K562 (cell line): Measurements from ENCODE around the gene VAMP8. TPM values are rescaled to one million over a fixed set of nuclear protein-coding genes. Genes with fewer than 3 reads are reported as not detected.
A peak's percentile ranks its signal among the peaks of the same experiment; 100 is the strongest.

Experiments
- ATAC-seq: fragments of 200-7000 bp; cut with Tn5 transposase; 3 replicates; pipeline ENCODE4 v1.9.1; 2020; ENCODE audit warnings: moderate library complexity
- BruUV-seq: library from RNA; stranded (reverse); fragments of 400-500 nt; replicated peaks from 2 replicates; lab custom pipeline; 2021; lab: Mats Ljungman, UMichigan
- CTCF ChIA-PET: fragments of 300-600 bp; formaldehyde crosslinking; extraction: SDS; loops from one replicate; lab custom pipeline; 2021; ENCODE audit warnings: low intra/inter-chr PET ratio; lab: Yijun Ruan, JAX
- POLR2A ChIA-PET: fragments of 300-600, 350-650 bp; sonication (Branson Sonifier 250); formaldehyde crosslinking; extraction: SDS; loops from one replicate; lab custom pipeline; 2021; ENCODE audit warnings: antibody characterized with exemption, inconsistent platforms; lab: Yijun Ruan, JAX
- DNase-seq, 4 experiments: peaks; one replicate each; pipeline versions ENCODE4 v3.0.0 to v3.0.0-alpha.2; 2011 to 2018; ENCODE audit warnings: low spot score in 3 of 4, mixed read lengths in 3 of 4; ENCODE audit errors: extremely low read depth in 1 of 4
- FAIRE-seq: peaks from 2 replicates; lab custom pipeline; 2011; peaks lifted over from hg19 to GRCh38; lab: Jason Lieb, UNC
- H2AFZ ChIP-seq: 2 replicates; pipeline ENCODE4 v1.6.0; 2011; ENCODE audit warnings: low read depth, low read length, control low read depth, inconsistent platforms
- H3K27ac ChIP-seq: fragments of 200-600 bp; 3 replicates; pipeline ENCODE4 v1.8.0; 2011; ENCODE audit warnings: low read depth, mild to moderate bottlenecking, control low read depth, inconsistent platforms, low read length, moderate library complexity, mixed read lengths; ENCODE audit errors: extremely low read depth
- H3K27me3 ChIP-seq, 2 experiments: fragments of 300-600 bp in 1 of 2; 2 replicates in 1 of 2; 3 replicates in 1 of 2; pipeline versions ENCODE4 v1.6.0 to v1.8.0; 2011; ENCODE audit warnings: inconsistent platforms in 2 of 2, low read length in 2 of 2, mild to moderate bottlenecking in 1 of 2, mixed read lengths in 1 of 2, moderate library complexity in 1 of 2; ENCODE audit not compliant: control insufficient read depth in 2 of 2, insufficient read depth in 2 of 2
- H3K36me3 ChIP-seq: fragments of 300-600 bp; 3 replicates; pipeline ENCODE4 v1.8.0; 2011; ENCODE audit warnings: mild to moderate bottlenecking, low read length, inconsistent platforms; ENCODE audit not compliant: control insufficient read depth, insufficient read depth
- H3K4me1 ChIP-seq, 2 experiments: fragments of 200-600 bp in 1 of 2; replicated peaks in 1 of 2; 2 replicates in 1 of 2; 3 replicates in 1 of 2; pipeline versions ENCODE4 v1.5.1 to v1.8.0; 2011; ENCODE audit warnings: inconsistent platforms in 2 of 2, low read length in 2 of 2, mild to moderate bottlenecking in 1 of 2, mixed read lengths in 1 of 2, moderate library complexity in 1 of 2; ENCODE audit not compliant: control insufficient read depth in 2 of 2, insufficient read depth in 2 of 2
- H3K4me2 ChIP-seq: 2 replicates; pipeline ENCODE4 v1.6.1; 2011; ENCODE audit warnings: low read length, control low read depth, inconsistent platforms, mixed read lengths; ENCODE audit not compliant: insufficient read depth
- H3K4me3 ChIP-seq: fragments of 200-600 bp; sonication (generic), shearing (Covaris generic); 2 replicates; pipeline ENCODE4 v1.5.1; 2016; ENCODE audit warnings: control low read depth, inconsistent platforms
- H3K79me2 ChIP-seq: fragments of 200-600 bp; 3 replicates; pipeline ENCODE4 v1.8.0; 2011; ENCODE audit warnings: low read length, inconsistent platforms; ENCODE audit not compliant: control insufficient read depth, insufficient read depth
- H3K9ac ChIP-seq, 2 experiments: 2 replicates each; pipeline versions ENCODE4 v1.6.0 to v1.6.1; 2011; ENCODE audit warnings: low read depth in 2 of 2, low read length in 2 of 2, control low read depth in 1 of 2, inconsistent platforms in 1 of 2, mild to moderate bottlenecking in 1 of 2, mixed read lengths in 1 of 2; ENCODE audit not compliant: insufficient read depth in 1 of 2
- H3K9me1 ChIP-seq: one replicate; pipeline ENCODE4 v1.6.0; 2011; ENCODE audit warnings: inconsistent platforms, mild to moderate bottlenecking, low read length, moderate library complexity; ENCODE audit not compliant: control insufficient read depth, insufficient read depth
- H3K9me3 ChIP-seq: replicated peaks from 2 replicates; pipeline ENCODE4 v1.5.1; 2011; ENCODE audit warnings: low read depth, low read length, inconsistent platforms; ENCODE audit not compliant: control insufficient read depth, insufficient read depth
- H4K20me1 ChIP-seq: replicated peaks from 2 replicates; pipeline ENCODE4 v1.6.1; 2011; ENCODE audit warnings: low read length, inconsistent platforms, mixed read lengths; ENCODE audit not compliant: control insufficient read depth, insufficient read depth
- BRD4 ChIP-seq: fragments of 200-600 bp; sonication (generic); IDR thresholded peaks from 2 replicates; pipeline ENCODE4 v1.6.1; 2017; ENCODE audit warnings: inconsistent platforms
- CBX3 ChIP-seq, 2 experiments: IDR thresholded peaks; 1 replicate in 1 of 2; 2 replicates in 1 of 2; pipeline ENCODE4 v1.6.1; 2012; ENCODE audit warnings: inconsistent platforms in 2 of 2, low read length in 2 of 2, borderline replicate concordance in 1 of 2, control low read depth in 1 of 2
- DMBX1 ChIP-seq: fragments of 250-450 bp; sonication (Bioruptor Pico); IDR thresholded peaks from 2 replicates; pipeline ENCODE4 v1.8.0; 2022; ENCODE audit warnings: inconsistent platforms, mild to moderate bottlenecking, moderate library complexity, borderline replicate concordance
- EP300 ChIP-seq: IDR thresholded peaks from 2 replicates; pipeline ENCODE4 v1.6.1; 2012; ENCODE audit warnings: low read length, improper control_type of control experiment
- ETV6 ChIP-seq, 3 experiments: fragments of 150-350 bp in 1 of 3; sonication (generic) in 1 of 3; formaldehyde crosslinking in 1 of 3; IDR thresholded peaks; 2 replicates each; pipeline versions ENCODE4 v1.6.1 to v1.8.0; 2014 to 2022; ENCODE audit warnings: borderline replicate concordance in 2 of 3, low read depth in 2 of 3, antibody characterized with exemption in 1 of 3, low read length in 1 of 3, mild to moderate bottlenecking in 1 of 3, missing genetic modification reagents in 1 of 3
- EWSR1 ChIP-seq: fragments of 450-650 bp; IDR thresholded peaks from 2 replicates; pipeline ENCODE4 v1.6.1; 2018; ENCODE audit warnings: borderline replicate concordance, mild to moderate bottlenecking, low read depth, moderate library complexity; ENCODE audit not compliant: partially characterized antibody
- MCM5 ChIP-seq: fragments of 450-650 bp; IDR thresholded peaks from 2 replicates; pipeline ENCODE4 v1.6.1; 2016; ENCODE audit warnings: low read depth
- RB1 ChIP-seq: fragments of 450-650 bp; IDR thresholded peaks from 2 replicates; pipeline ENCODE4 v1.6.1; 2017; ENCODE audit warnings: low read depth, mild to moderate bottlenecking
- TAF1 ChIP-seq: IDR thresholded peaks from 2 replicates; pipeline ENCODE4 v1.6.1; 2011; ENCODE audit warnings: mild to moderate bottlenecking, low read length, moderate library complexity; ENCODE audit not compliant: insufficient read depth, control insufficient read depth, severe bottlenecking; ENCODE audit errors: extremely low read depth
- ZBED1 ChIP-seq: IDR thresholded peaks from 2 replicates; pipeline ENCODE4 v1.6.1; 2014
- ZNF184 ChIP-seq: sonication (generic); formaldehyde crosslinking; IDR thresholded peaks from 2 replicates; pipeline ENCODE4 v1.5.0; 2020; ENCODE audit warnings: missing genetic modification reagents
- ZNF311 ChIP-seq: fragments of 250-450 bp; sonication (Bioruptor Pico); IDR thresholded peaks from 2 replicates; pipeline ENCODE4 v1.4.0; 2020; ENCODE audit warnings: mild to moderate bottlenecking, moderate library complexity
- ZNF740 ChIP-seq, 3 experiments: fragments of 200-800 bp in 1 of 3; sonication (Bioruptor generic) in 1 of 3; sonication (generic) in 1 of 3; formaldehyde crosslinking in 1 of 3; IDR thresholded peaks; 2 replicates each; pipeline versions ENCODE4 v1.6.1 to v1.8.0; 2016 to 2022; ENCODE audit warnings: mild to moderate bottlenecking in 2 of 3, missing compliant biosample characterization in 2 of 3, missing genetic modification characterization in 2 of 3, missing genetic modification reagents in 1 of 3
- ZNF766 ChIP-seq: fragments of 200-800 bp; sonication (Bioruptor generic); conservative IDR thresholded peaks from 2 replicates; pipeline ENCODE4 v1.6.1; 2016; ENCODE audit warnings: missing genetic modification characterization, missing compliant biosample characterization
- WGBS: fragments of 100-300 bp; shearing (Covaris generic); methylation state at CpG from one replicate; pipeline ENCODE4 v1.1.6; 2016; ENCODE audit warnings: low coverage, mixed read lengths; ENCODE audit not compliant: insufficient coverage; ENCODE audit errors: missing lambda C conversion rate; 5-methylcytosine and 5-hydroxymethylcytosine counted together
- in situ Hi-C: fragments of 300-500 bp; cut with MboI; formaldehyde crosslinking; loops from 4 replicates; pipeline ENCODE4 v1.15.0; 2018; ENCODE audit warnings: inconsistent platforms, mixed read lengths
- intact Hi-C: fragments of 100-400 bp; cut with micrococcal nuclease; formaldehyde crosslinking; loops from 2 replicates; pipeline ENCODE4 v1.14.2; 2022
- polyA plus RNA-seq, 8 experiments: library from polyadenylated mRNA; depleted of rRNA in 4 of 8; stranded (reverse) in 5 of 8; unstranded in 3 of 8; fragments of >200 nt; fragmentation: Nextera tagmentation in 2 of 8; fragmentation: Illumina TruSeq in 1 of 8; extraction: Ambion mirVana in 2 of 8; extraction: Trizol in 1 of 8; gene quantifications; 2 replicates each; pipeline versions ENCODE4 v1.2.1 to v1.2.3, GENCODE V29; 2011 to 2014; ENCODE audit warnings: inconsistent platforms in 1 of 8, missing spikeins in 1 of 8
- total RNA-seq, 7 experiments: library from RNA; depleted of rRNA in 6 of 7; stranded (reverse); fragments of >200 nt in 6 of 7; fragmentation: Illumina TruSeq in 2 of 7; extraction: Trizol in 2 of 7; gene quantifications; 2 replicates each; pipeline versions ENCODE4 v1.2.1 to v1.2.3, GENCODE V29; 2011 to 2021; ENCODE audit warnings: low replicate concordance in 1 of 7
- TF ChIP-seq, protein P1 (sequence below): fragments of 150-350 bp; conservative IDR thresholded peaks from 2 replicates; pipeline ENCODE4 v1.6.1; 2014; ENCODE audit warnings: low read length

VAMP8 gene
- total and polyA plus RNA-seq, 9 of the 15 experiments (the other 6 are each of a cell fraction or from before 2014, with no cell fraction given): 107 to 571 (median 248) TPM

DNA sequence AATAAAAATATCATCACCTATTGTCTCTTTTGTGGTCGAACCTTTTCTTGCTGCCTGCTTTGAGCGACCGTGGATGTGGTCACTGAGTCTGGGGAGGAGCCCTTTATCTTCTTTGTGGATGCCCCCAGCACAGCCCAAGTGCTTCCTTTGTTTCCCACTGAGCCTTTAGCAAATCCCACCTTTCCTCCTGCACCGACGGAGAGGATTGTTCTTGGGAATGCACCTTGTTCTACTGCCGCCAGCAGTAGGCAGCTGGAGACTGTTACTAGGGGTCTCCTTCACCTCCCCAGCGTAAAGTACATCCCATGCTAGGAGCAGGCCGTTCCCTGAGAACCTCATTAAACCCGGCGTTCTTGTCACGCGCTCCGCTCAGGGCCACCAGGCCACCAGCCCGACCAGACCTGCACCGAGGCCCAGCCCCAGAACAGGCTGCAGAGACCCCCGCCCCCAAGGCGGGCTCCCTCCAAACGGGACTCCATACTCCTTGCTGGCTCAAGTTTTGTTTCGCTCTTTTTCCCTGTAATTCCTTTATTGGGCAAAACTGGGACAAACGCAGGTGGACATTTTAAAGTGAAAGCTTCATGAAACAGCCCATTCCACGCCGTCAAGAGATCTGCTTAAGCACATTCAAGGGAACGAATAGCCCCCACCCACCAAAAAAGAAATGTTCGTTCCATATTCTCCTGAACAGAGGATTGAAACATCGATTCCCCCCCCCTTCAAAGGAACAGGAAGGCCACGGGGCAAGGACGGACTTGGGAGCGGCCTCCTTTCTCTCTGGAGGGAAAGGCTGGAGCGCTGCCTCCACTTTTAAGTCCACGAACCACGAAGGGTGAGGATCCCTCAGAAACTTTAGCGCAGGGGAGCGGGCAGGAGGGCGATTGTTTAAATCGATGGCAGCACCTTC, 39.5 kb upstream of the VAMP8 start:
- TSS peak; percentile 70 for BruUV-seq
- FAIRE-seq (no peak), DNase-seq (peak; percentile 32 to 70 (median 48)), ATAC-seq (peak; percentile 48)
- Histone ChIP-seq H3K9ac (peak overlapping the region; percentile 100), H3K4me3 (peak overlapping the region; percentile 68), H3K9me1 (peaks cover 3% of the 10 kb centered on the region), H3K4me2 (peak overlapping the region; percentile 98), H3K27ac (peak overlapping the region; percentile 100), H2AFZ (peak overlapping the region; percentile 96), H3K27me3 (no peaks in the 10 kb centered on the region), H3K36me3 (peaks cover 34% of the 10 kb centered on the region), H3K9me3 (no peaks in the 10 kb centered on the region), H4K20me1 (peaks cover 34% of the 10 kb centered on the region), H3K79me2 (peaks cover 63% of the 10 kb centered on the region), H3K4me1 (peaks cover 9 to 23% of the 10 kb centered on the region in 2 experiments)
- in situ Hi-C loops: no loop called here
- CTCF ChIA-PET: interaction anchor here (1.8 kb wide), 1 partner anchor 118 kb away, joined by 5 read pairs; no protein-coding TSS in a partner anchor
- intact Hi-C loops: loop anchor here (2.0 to 5.0 kb wide), 2 partner anchors 69 to 101 kb away; no protein-coding TSS in a partner anchor
- WGBS: 3% methylated on average over 35 of the region's 35 CpGs
- POLR2A ChIA-PET: interaction anchor here (0.8 to 24.3 kb wide), 25 partner anchors 9 to 631 kb away, joined by 3 to 1576 read pairs (median 14); partner anchors contain the start of genes C2orf68, CAPG, ELMOD3 and GGCX
- 0 out of 2 replicates have a peak, but pooled peaks have one; percentile 15 for TF ChIP-seq EP300
- TF ChIP-seq, protein P1, sequence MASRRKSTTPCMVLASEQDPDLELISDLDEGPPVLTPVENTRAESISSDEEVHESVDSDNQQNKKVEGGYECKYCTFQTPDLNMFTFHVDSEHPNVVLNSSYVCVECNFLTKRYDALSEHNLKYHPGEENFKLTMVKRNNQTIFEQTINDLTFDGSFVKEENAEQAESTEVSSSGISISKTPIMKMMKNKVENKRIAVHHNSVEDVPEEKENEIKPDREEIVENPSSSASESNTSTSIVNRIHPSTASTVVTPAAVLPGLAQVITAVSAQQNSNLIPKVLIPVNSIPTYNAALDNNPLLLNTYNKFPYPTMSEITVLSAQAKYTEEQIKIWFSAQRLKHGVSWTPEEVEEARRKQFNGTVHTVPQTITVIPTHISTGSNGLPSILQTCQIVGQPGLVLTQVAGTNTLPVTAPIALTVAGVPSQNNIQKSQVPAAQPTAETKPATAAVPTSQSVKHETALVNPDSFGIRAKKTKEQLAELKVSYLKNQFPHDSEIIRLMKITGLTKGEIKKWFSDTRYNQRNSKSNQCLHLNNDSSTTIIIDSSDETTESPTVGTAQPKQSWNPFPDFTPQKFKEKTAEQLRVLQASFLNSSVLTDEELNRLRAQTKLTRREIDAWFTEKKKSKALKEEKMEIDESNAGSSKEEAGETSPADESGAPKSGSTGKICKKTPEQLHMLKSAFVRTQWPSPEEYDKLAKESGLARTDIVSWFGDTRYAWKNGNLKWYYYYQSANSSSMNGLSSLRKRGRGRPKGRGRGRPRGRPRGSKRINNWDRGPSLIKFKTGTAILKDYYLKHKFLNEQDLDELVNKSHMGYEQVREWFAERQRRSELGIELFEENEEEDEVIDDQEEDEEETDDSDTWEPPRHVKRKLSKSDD: no peak
- 0 out of 2 replicates have a peak, but pooled peaks have one; percentile 13 for TF ChIP-seq ZBED1
- TF ChIP-seq ZNF766 (CRISPR knock-in tag): peak; percentile 3; the same call in 1 of the 2 replicates
- peak; percentile 19; the same call in 1 of the 2 replicates for TF ChIP-seq RB1
- TF ChIP-seq ETV6 (IDR thresholded peaks at IDR 0.05; ENCODE audit: borderline replicate concordance in 1 of 2, low read depth in 2 of 2, low read length in 1 of 2): peak in 1 of 2 experiments; percentile 25; a peak in 1 of 4 replicates
- TF ChIP-seq ETV6 (CRISPR knock-in tag; IDR thresholded peaks at IDR 0.05; ENCODE audit: borderline replicate concordance): no peak
- TF ChIP-seq TAF1: peak; percentile 30
- TF ChIP-seq ZNF184 (CRISPR knock-in tag): no peak
- peak; percentile 80; the same call in 1 of the 2 replicates for TF ChIP-seq BRD4
- TF ChIP-seq DMBX1 (CRISPR knock-in tag): peak; percentile 51; the same call in 1 of the 2 replicates
- no peak for TF ChIP-seq CBX3 (IDR thresholded peaks at IDR 0.05; ENCODE audit: borderline replicate concordance in 1 of 2, low read length in 2 of 2)
- TF ChIP-seq MCM5: no peak
- TF ChIP-seq ZNF311 (CRISPR knock-in tag): no peak
- no peak for TF ChIP-seq EWSR1
- TF ChIP-seq ZNF740 (CRISPR knock-in tag; IDR thresholded peaks at IDR 0.05): peak; percentile 38; the same call in 1 of the 2 replicates
- TF ChIP-seq ZNF740 (tag; IDR thresholded peaks at IDR 0.05): peak; percentile 22 to 78; a peak in 2 of 4 replicates
